Measurements from ENCODE around the gene CNMD. TPM values are rescaled to one million over a fixed set of nuclear protein-coding genes. Genes with fewer than 3 reads are reported as not detected.

CNMD gene
- total RNA-seq, 1 donor from 2014 or later = not detected

- ATAC-seq (no peak), DNase-seq (no peak)
- H3K4me3 ChIP-seq = no peak overlapping the region
- H3K9me3 ChIP-seq = no peaks in the 10 kb centered on the region
- H3K27ac ChIP-seq = no peak overlapping the region
- no peaks in the 10 kb centered on the region for H3K27me3 ChIP-seq
- peaks cover 77% of the 10 kb centered on the region for H3K36me3 ChIP-seq
- TF ChIP-seq CTCF (IDR thresholded peaks at IDR 0.05) = no peak
- H3K4me1 ChIP-seq = no peaks in the 10 kb centered on the region
- intact Hi-C loops (cut with DNase I) = no loop called here
Measured at GRCh38 chr13:52677823-52678222, 61.8 kb downstream of the CNMD start.

DNA sequence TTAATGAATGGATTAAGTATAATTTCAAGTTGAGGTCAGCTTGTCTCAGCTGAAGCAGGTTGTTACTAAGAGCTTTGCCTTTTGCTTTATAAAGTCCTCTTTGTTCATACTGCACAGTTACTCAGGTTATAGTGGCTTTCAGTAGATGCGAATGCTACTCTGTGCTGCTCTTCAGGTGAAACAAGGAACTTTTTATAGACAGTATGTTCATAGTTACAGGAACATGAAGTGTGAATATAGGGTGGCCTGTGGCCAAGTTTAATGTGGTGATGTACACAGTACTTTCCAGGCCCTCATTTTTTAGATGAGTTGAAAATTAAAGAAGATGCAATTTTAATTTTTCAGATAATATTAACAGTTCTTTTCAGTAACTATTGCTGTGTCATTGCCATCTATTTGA is 66.2 kb downstream of the CNMD start:
- H3K4me3 ChIP-seq = no peak overlapping the region
- intact Hi-C loops (cut with DNase I) = no loop called here
- ATAC-seq = no peak
- H3K27me3 ChIP-seq = no peaks in the 10 kb centered on the region
- peaks cover 8% of the 10 kb centered on the region for H3K4me1 ChIP-seq
- peaks cover 56% of the 10 kb centered on the region for H3K36me3 ChIP-seq
- no peak for DNase-seq
- H3K27ac ChIP-seq = no peak overlapping the region
- no peaks in the 10 kb centered on the region for H3K9me3 ChIP-seq
- TF ChIP-seq CTCF (IDR thresholded peaks at IDR 0.05) = no peak

DNA sequence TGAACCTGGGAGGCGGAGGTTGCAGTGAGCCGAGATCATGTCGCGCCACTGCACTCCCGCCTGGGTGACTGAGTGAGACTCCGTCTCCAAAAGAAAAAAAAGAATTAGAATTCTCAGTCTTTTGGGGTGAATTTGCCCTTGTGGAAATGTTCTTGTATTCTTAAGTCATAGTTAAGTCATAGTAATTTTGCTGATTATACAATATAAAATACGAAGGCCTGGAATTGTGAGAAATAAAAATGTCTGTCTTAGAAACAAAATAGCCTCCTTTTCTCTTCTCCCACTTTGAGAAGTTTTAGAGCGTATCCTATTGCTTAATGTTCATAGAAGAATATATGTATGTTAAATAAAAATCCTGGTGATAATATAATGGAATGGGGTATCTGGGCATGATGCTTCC is 68.9 kb downstream of the CNMD start:
- H3K27me3 ChIP-seq = no peaks in the 10 kb centered on the region
- H3K36me3 ChIP-seq = peaks cover 62% of the 10 kb centered on the region
- H3K4me3 ChIP-seq = no peak overlapping the region
- H3K27ac ChIP-seq = no peak overlapping the region
- intact Hi-C loops (cut with DNase I) = no loop called here
- ATAC-seq (no peak), DNase-seq (no peak)
- H3K9me3 ChIP-seq = no peaks in the 10 kb centered on the region
- TF ChIP-seq CTCF (IDR thresholded peaks at IDR 0.05) = no peak
- peaks cover 8% of the 10 kb centered on the region for H3K4me1 ChIP-seq

GRCh38 chr13:52669677-52670076 is 69.9 kb downstream of the CNMD start:
- H3K36me3 ChIP-seq = peaks cover 59% of the 10 kb centered on the region
- intact Hi-C loops (cut with DNase I) = no loop called here
- no peaks in the 10 kb centered on the region for H3K9me3 ChIP-seq

GRCh38 chr13:52665325-52665724 is 74.3 kb downstream of the CNMD start:
- TF ChIP-seq CTCF (IDR thresholded peaks at IDR 0.05) = peak; percentile 30
- no peaks in the 10 kb centered on the region for H3K4me1 ChIP-seq
- no peaks in the 10 kb centered on the region for H3K27me3 ChIP-seq
- no peak overlapping the region for H3K27ac ChIP-seq
- intact Hi-C loops (cut with DNase I) = no loop called here
- no peak for ATAC-seq
- DNase-seq = no peak
- H3K4me3 ChIP-seq = no peak overlapping the region
- H3K36me3 ChIP-seq = peaks cover 92% of the 10 kb centered on the region
- H3K9me3 ChIP-seq = no peaks in the 10 kb centered on the region

More at GRCh38 chr13:52669677-52670076, 69.9 kb downstream of the CNMD start:
- Histone ChIP-seq H3K27ac (no peak overlapping the region), H3K4me3 (no peak overlapping the region), H3K4me1 (peaks cover 8% of the 10 kb centered on the region), H3K27me3 (no peaks in the 10 kb centered on the region)
- TF ChIP-seq CTCF (IDR thresholded peaks at IDR 0.05) = no peak
- no peak for DNase-seq
- ATAC-seq = no peak

DNA sequence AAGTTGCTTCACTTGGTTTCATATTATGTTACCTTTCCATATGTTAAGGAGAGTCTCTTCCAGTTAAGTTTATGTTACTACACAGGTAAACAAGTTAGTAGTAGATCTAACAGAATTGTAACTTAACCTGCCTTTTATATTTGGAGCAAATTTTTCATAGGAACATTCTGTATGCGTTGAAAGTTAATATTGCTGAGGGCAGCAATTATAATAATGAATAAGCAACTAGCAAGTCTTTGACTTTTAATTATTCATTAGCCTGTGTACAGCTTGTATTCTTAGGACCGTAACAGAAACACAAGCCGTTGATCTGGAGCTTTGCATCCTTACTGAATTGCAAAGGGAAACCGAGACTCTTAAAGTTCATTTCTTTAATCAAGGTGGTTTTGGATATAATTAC is 75.3 kb downstream of the CNMD start:
- no peak for TF ChIP-seq CTCF (IDR thresholded peaks at IDR 0.05)
- H3K4me3 ChIP-seq = no peak overlapping the region
- H3K9me3 ChIP-seq = no peaks in the 10 kb centered on the region
- no peak for DNase-seq
- H3K27me3 ChIP-seq = no peaks in the 10 kb centered on the region
- ATAC-seq = no peak
- no peaks in the 10 kb centered on the region for H3K4me1 ChIP-seq
- H3K27ac ChIP-seq = no peak overlapping the region
- intact Hi-C loops (cut with DNase I) = no loop called here
- H3K36me3 ChIP-seq = peaks cover 93% of the 10 kb centered on the region
